Right lobe of liver (tissue), 6 donors: ENCODE results near the gene ANKRD18B. TPM values are rescaled to one million over a fixed set of nuclear protein-coding genes. Genes with fewer than 3 reads are reported as not detected.
A peak's percentile ranks its signal among the peaks of the same experiment; 100 is the strongest.
"Not testable (repeated sequence)": the region's sequence is repeated elsewhere in the genome, so short reads cannot be mapped to it uniquely, and the experiment has no call there.

Experiments used
- ATAC-seq, 4 donors: fragments of 200-7000 bp; cut with Tn5 transposase; one replicate each; pipeline ENCODE4 v1.9.1; 2020; ENCODE audit warnings: mild to moderate bottlenecking in 4 of 4, moderate library complexity in 4 of 4
- DNase-seq, 3 donors: peaks; one replicate each; pipeline ENCODE4 v3.0.0-alpha.2; 2020
- H3K27ac ChIP-seq, 3 donors: fragments of 200-600 bp; one replicate each; pipeline ENCODE4 v1.8.0; 2022
- H3K27me3 ChIP-seq, 2 donors: fragments of 200-600 bp; one replicate each; pipeline ENCODE4 v1.8.0; 2022
- H3K36me3 ChIP-seq, 4 donors: fragments of 200-600 bp; sonication (generic) in 1 of 4; one replicate each; pipeline versions ENCODE4 v1.5.1 to v1.8.0; 2017 to 2022; ENCODE audit warnings: control low read depth in 1 of 4
- H3K4me1 ChIP-seq, 4 donors: fragments of 200-600 bp; sonication (generic) in 1 of 4; one replicate each; pipeline versions ENCODE4 v1.5.1 to v1.8.0; 2017 to 2022; ENCODE audit warnings: control low read depth in 1 of 4
- H3K4me3 ChIP-seq, 3 donors: fragments of 200-600 bp; one replicate each; pipeline ENCODE4 v1.8.0; 2022
- H3K9me3 ChIP-seq, 4 donors: fragments of 200-600 bp; sonication (generic) in 1 of 4; one replicate each; pipeline versions ENCODE4 v1.5.1 to v1.8.0; 2017 to 2022; ENCODE audit warnings: control low read depth in 1 of 4
- CTCF ChIP-seq, 4 donors: fragments of 200-600 bp in 3 of 4; fragments of 450-650 bp in 1 of 4; IDR thresholded peaks; one replicate each; pipeline versions ENCODE4 v1.5.1 to v1.8.0; 2016 to 2022; ENCODE audit warnings: antibody characterized with exemption in 4 of 4, mild to moderate bottlenecking in 2 of 4
- POLR2A ChIP-seq: fragments of 450-650 bp; IDR thresholded peaks from one replicate; pipeline ENCODE4 v1.6.1; 2017; ENCODE audit warnings: antibody characterized with exemption, mild to moderate bottlenecking
- WGBS: methylation state at CpG from one replicate; pipeline ENCODE4 v1.1.6; 2018; ENCODE audit warnings: low coverage, low lambda C conversion rate; ENCODE audit not compliant: insufficient coverage; ENCODE audit errors: missing lambda C conversion rate; 5-methylcytosine and 5-hydroxymethylcytosine counted together
- intact Hi-C, 2 donors: fragments of 100-400 bp; cut with DNase I; formaldehyde crosslinking; loops; one replicate each; pipeline versions ENCODE4 v1.11.2 to v1.14.1; 2022
- total RNA-seq, 6 experiments: library from RNA; depleted of rRNA in 2 of 6; stranded (reverse); fragments of >200 nt in 2 of 6; fragmentation: NEBNext Ultra II Directional in 3 of 6; extraction: Animal tissue kit (Norgen Biotek cat#: 25700) in 3 of 6; gene quantifications; one replicate each; pipeline versions ENCODE4 v1.1.0 to v1.2.4, GENCODE V29; 2016 to 2023
- donor health status: DM: no; HTN: yes; CAD: no.
- donor health status: DM: no; HTN: no; CAD: no.
- donor health status: DM: no; HTN: no; CAD: no.
- donor health status: DM: no; HTN: yes; CAD: no.
- donor health status: DM: no; HTN: yes; CAD: no.

Gene ANKRD18B
- total RNA-seq, 6 experiments from 2014 or later: 0.06 to 1.3 (median 0.39) TPM; not detected in 3

DNA sequence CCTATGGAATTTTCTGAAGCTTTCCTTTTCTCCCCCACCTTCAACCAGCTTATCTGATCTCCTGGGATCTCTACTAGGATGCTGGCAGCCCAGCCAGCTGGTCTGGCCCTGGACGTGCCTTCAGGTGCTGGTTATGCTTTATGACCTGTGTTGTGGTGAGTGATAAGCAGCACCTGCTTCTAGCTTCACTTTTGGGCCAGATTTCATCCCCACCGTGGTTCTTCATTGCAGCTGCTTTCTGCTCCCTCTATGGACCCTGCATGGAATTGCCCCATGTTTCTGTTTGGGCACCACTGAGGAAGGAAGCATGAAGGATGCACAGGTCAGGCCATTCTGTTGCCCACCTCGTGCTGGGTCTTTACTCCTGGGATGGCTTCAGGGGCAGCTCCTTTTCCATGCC lies 80.2 kb downstream of the ANKRD18B start:
- ATAC-seq: peak; percentile 67 to 71 (median 68)
- H3K9me3 ChIP-seq, intact Hi-C loops, H3K36me3 ChIP-seq, H3K4me3 ChIP-seq, H3K27me3 ChIP-seq, DNase-seq, H3K27ac ChIP-seq, H3K4me1 ChIP-seq: not testable (repeated sequence)
- TF ChIP-seq CTCF (IDR thresholded peaks at IDR 0.05): peak in 3 of 4 donors; percentile 14 to 38 (median 26)
- WGBS: 17% methylated on average over 2 of the region's 3 CpGs

- intact Hi-C loops, H3K36me3 ChIP-seq, H3K4me3 ChIP-seq, H3K4me1 ChIP-seq, H3K27ac ChIP-seq, H3K27me3 ChIP-seq, H3K9me3 ChIP-seq, DNase-seq: not testable (repeated sequence)
- 50% methylated on average over 1 of the region's 4 CpGs for WGBS
- ATAC-seq: peak; percentile 32 to 79 (median 67)
Measured at GRCh38 chr9:33604936-33605335, 80.9 kb downstream of the ANKRD18B start.

DNA sequence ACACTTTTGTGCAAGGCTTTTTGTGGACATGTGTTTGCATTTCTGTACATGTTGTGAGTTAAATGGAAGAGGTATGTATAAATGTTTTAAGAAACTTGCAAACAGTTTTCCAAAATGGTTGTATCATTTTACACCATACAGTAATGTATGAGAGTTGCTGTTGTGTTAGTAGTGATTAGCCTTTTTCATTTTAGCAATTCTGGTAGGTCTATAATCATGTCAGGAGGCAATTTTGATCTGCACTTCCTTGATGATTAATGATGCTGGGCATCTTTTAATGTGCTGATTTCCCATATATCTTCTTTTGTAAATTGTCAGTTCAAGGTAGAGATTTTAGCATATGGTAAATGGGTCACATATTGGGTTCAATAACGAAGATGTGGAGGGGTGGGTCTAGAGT lies 87.3 kb downstream of the ANKRD18B start:
- Histone ChIP-seq H3K4me1 (no peaks in the 10 kb centered on the region), H3K27ac (no peak overlapping the region), H3K9me3 (no peaks in the 10 kb centered on the region), H3K36me3 (no peaks in the 10 kb centered on the region), H3K27me3 (no peaks in the 10 kb centered on the region), H3K4me3 (no peak overlapping the region)
- TF ChIP-seq POLR2A (no peak), CTCF (IDR thresholded peaks at IDR 0.05) (no peak)
- intact Hi-C loops: no loop called here
- 45% methylated on average over 1 of the region's 1 CpG for WGBS
- DNase-seq (no peak), ATAC-seq (no peak)

GRCh38 chr9:33612410-33612809 lies 88.4 kb downstream of the ANKRD18B start:
- not testable (repeated sequence) for ATAC-seq

DNA sequence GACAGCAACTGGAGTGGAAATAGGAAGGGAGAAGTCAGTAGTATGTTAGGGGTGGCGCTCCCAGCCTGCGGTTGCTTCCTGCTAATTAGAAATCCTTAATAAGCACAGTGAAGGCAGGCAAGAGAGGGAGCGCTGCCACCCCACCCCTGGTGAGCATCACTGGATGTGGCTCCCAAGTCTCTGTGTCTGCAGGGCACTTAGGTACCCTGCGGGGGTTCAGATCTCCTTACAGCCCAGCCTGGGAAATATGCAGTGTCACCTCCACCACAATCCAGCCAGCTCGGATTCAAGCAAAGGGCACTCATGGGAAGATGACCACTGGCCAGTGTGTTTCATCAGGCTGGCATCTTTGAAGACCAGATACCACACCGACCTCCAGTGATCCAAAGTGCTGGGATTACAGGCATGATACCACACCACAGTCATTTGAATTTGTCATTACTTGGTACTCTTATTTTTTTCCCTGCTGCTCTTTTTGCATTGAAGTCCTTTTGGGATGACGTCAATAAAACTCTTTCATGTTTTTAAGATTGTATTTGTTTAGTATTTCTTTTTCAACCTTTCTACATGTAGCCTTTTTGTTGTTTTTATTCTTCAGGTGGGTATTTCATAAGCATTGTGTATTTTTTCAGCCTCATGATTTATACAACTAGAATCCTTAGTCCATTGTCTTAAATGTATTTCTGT lies 90.1 kb downstream of the ANKRD18B start:
- no peaks in the 10 kb centered on the region for H3K27me3 ChIP-seq
- H3K4me3 ChIP-seq: no peak overlapping the region
- no peaks in the 10 kb centered on the region for H3K36me3 ChIP-seq
- no peaks in the 10 kb centered on the region for H3K4me1 ChIP-seq
- H3K27ac ChIP-seq: no peak overlapping the region
- intact Hi-C loops: no loop called here
- ATAC-seq (no peak), DNase-seq (no peak)
- WGBS: 70% methylated on average over 3 of the region's 7 CpGs
- TF ChIP-seq CTCF (IDR thresholded peaks at IDR 0.05) (no peak), POLR2A (no peak)
- no peaks in the 10 kb centered on the region for H3K9me3 ChIP-seq

More at GRCh38 chr9:33612410-33612809, 88.4 kb downstream of the ANKRD18B start:
- H3K36me3 ChIP-seq, H3K27ac ChIP-seq, H3K9me3 ChIP-seq, H3K4me1 ChIP-seq, DNase-seq, intact Hi-C loops, H3K27me3 ChIP-seq, H3K4me3 ChIP-seq: not testable (repeated sequence)
- WGBS: 75% methylated on average over 2 of the region's 2 CpGs

DNA sequence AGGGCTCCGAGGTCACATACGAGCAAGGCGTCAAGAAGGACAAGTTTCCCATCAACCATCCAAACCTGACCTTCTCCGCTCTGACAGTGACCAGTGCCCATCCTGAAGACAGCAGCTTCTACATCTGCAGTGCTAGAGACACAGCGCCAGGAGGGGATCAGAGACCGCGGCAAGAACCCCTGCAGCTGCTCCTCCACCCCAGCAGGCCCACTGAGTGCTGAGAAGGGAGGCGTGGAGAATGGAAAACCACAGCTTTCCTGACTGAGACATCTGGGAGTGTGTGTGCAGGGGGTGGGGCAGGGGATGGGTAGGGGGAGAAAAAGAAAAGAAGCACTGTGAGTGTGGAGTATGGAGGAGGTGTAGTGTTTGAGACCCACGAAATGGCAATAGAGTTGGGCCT lies 94.3 kb downstream of the ANKRD18B start:
- H3K27me3 ChIP-seq, H3K4me1 ChIP-seq, H3K9me3 ChIP-seq, H3K27ac ChIP-seq, H3K4me3 ChIP-seq, DNase-seq, intact Hi-C loops, ATAC-seq, H3K36me3 ChIP-seq: not testable (repeated sequence)
- 89% methylated on average over 7 of the region's 9 CpGs for WGBS
